HepG2 (cell line): ENCODE data around the gene GMPPA. TPM values are rescaled to one million over a fixed set of nuclear protein-coding genes. Genes with fewer than 3 reads are reported as not detected.

Experiments
- ATAC-seq: fragments of 200-7000 bp; cut with Tn5 transposase; 3 replicates; pipeline ENCODE4 v1.9.1; 2020; ENCODE audit warnings: mild to moderate bottlenecking, moderate library complexity
- BruUV-seq: library from RNA; stranded (reverse); fragments of 400-500 nt; replicated peaks from 2 replicates; lab custom pipeline; 2021; lab: Mats Ljungman, UMichigan
- CTCF ChIA-PET: fragments of 300-600 bp; formaldehyde crosslinking; extraction: SDS; loops from one replicate; lab custom pipeline; 2021; ENCODE audit warnings: low total read pairs, inconsistent platforms, low intra/inter-chr PET ratio; lab: Yijun Ruan, JAX
- POLR2A ChIA-PET: fragments of 350-600 bp; sonication (Branson Sonifier 250); formaldehyde crosslinking; loops from one replicate; lab custom pipeline; 2020; ENCODE audit warnings: antibody characterized with exemption, inconsistent platforms; lab: Yijun Ruan, JAX
- DNase-seq: peaks from one replicate; pipeline ENCODE4 v3.0.0-alpha.2; 2015; ENCODE audit warnings: low spot score
- FAIRE-seq: peaks from 3 replicates; lab custom pipeline; 2011; peaks lifted over from hg19 to GRCh38; lab: Jason Lieb, UNC
- H2AFZ ChIP-seq: one replicate; pipeline ENCODE4 v1.6.1; 2011; ENCODE audit warnings: low read length, inconsistent platforms
- H3K27ac ChIP-seq: fragments of 300-600 bp; 3 replicates; pipeline ENCODE4 v1.8.0; 2011; ENCODE audit warnings: mixed run types, mild to moderate bottlenecking, mixed read lengths, low read length, inconsistent platforms; ENCODE audit not compliant: insufficient read depth; ENCODE audit errors: extremely low read length
- H3K27me3 ChIP-seq, 2 experiments: fragments of 200-600 bp in 1 of 2; 2 replicates in 1 of 2; 3 replicates in 1 of 2; pipeline versions ENCODE4 v1.6.0 to v1.8.0; 2011; ENCODE audit warnings: low read length in 2 of 2, mild to moderate bottlenecking in 2 of 2, moderate library complexity in 2 of 2, inconsistent platforms in 1 of 2; ENCODE audit not compliant: insufficient read depth in 2 of 2, control insufficient read depth in 1 of 2
- H3K36me3 ChIP-seq, 2 experiments: fragments of 200-600 bp in 1 of 2; replicated peaks in 1 of 2; 2 replicates in 1 of 2; 3 replicates in 1 of 2; pipeline versions ENCODE4 v1.5.1 to v1.8.0; 2011; ENCODE audit warnings: low read length in 2 of 2, inconsistent platforms in 1 of 2; ENCODE audit not compliant: insufficient read depth in 2 of 2, control insufficient read depth in 1 of 2
- H3K4me1 ChIP-seq: 2 replicates; pipeline ENCODE4 v1.5.1; 2012; ENCODE audit warnings: low read length, inconsistent platforms; ENCODE audit not compliant: insufficient read depth
- H3K4me2 ChIP-seq: 2 replicates; pipeline ENCODE4 v1.6.0; 2011; ENCODE audit warnings: low read depth, low read length, inconsistent platforms
- H3K4me3 ChIP-seq, 3 experiments: fragments of 200-600 bp in 1 of 3; sonication (generic), shearing (Covaris generic) in 1 of 3; replicated peaks in 1 of 3; 2 replicates each; pipeline ENCODE4 v1.5.1; 2011 to 2016; ENCODE audit warnings: low read length in 3 of 3, inconsistent platforms in 2 of 3, low read depth in 2 of 3, mild to moderate bottlenecking in 2 of 3, control low read depth in 1 of 3, mixed read lengths in 1 of 3; ENCODE audit not compliant: insufficient read depth in 1 of 3
- H3K79me2 ChIP-seq: one replicate; pipeline ENCODE4 v1.6.1; 2011; ENCODE audit warnings: low read length, inconsistent platforms; ENCODE audit not compliant: insufficient read depth
- H3K9ac ChIP-seq: 2 replicates; pipeline ENCODE4 v1.6.0; 2011; ENCODE audit warnings: mild to moderate bottlenecking, low read depth, low read length, inconsistent platforms; ENCODE audit not compliant: insufficient read depth
- H3K9me3 ChIP-seq: 2 replicates; pipeline ENCODE4 v1.5.1; 2012; ENCODE audit warnings: mild to moderate bottlenecking, low read length
- H4K20me1 ChIP-seq: 2 replicates; pipeline ENCODE4 v1.6.0; 2011; ENCODE audit warnings: inconsistent platforms, mild to moderate bottlenecking, low read length, moderate library complexity; ENCODE audit not compliant: insufficient read depth
- AGO1 ChIP-seq: fragments of 200-400 bp; formaldehyde crosslinking; IDR thresholded peaks from 2 replicates; pipeline ENCODE4 v1.6.1; 2017; ENCODE audit warnings: mild to moderate bottlenecking, low read depth, low read length, moderate library complexity; ENCODE audit not compliant: poor library complexity, severe bottlenecking
- ARID2 ChIP-seq: sonication (generic); formaldehyde crosslinking; IDR thresholded peaks from 2 replicates; pipeline ENCODE4 v1.8.1; 2022; ENCODE audit warnings: mild to moderate bottlenecking, missing genetic modification reagents, borderline replicate concordance
- FOXO4 ChIP-seq: sonication (generic); formaldehyde crosslinking; conservative IDR thresholded peaks from 2 replicates; pipeline ENCODE4 v1.8.1; 2023; ENCODE audit warnings: missing genetic modification reagents
- GATAD1 ChIP-seq: IDR thresholded peaks from 2 replicates; pipeline ENCODE4 v1.6.1; 2016; ENCODE audit warnings: missing genetic modification reagents, missing compliant biosample characterization
- KDM5A ChIP-seq: fragments of 200-600 bp; sonication (generic); IDR thresholded peaks from 2 replicates; pipeline ENCODE4 v1.7.0; 2018; ENCODE audit warnings: antibody characterized with exemption, mild to moderate bottlenecking, low read length, borderline replicate concordance
- KLF12 ChIP-seq: sonication (generic); formaldehyde crosslinking; IDR thresholded peaks from 2 replicates; pipeline ENCODE4 v1.4.0; 2020; ENCODE audit warnings: missing genetic modification reagents, borderline replicate concordance
- LRRFIP1 ChIP-seq: sonication (generic); formaldehyde crosslinking; conservative IDR thresholded peaks from 2 replicates; pipeline ENCODE4 v1.4.0; 2020; ENCODE audit warnings: missing genetic modification reagents
- PREB ChIP-seq: sonication (generic); formaldehyde crosslinking; IDR thresholded peaks from 2 replicates; pipeline ENCODE4 v1.4.0; 2020; ENCODE audit warnings: missing genetic modification reagents
- ZBTB8A ChIP-seq: sonication (generic); formaldehyde crosslinking; IDR thresholded peaks from 2 replicates; pipeline ENCODE4 v1.4.0; 2020; ENCODE audit warnings: mild to moderate bottlenecking, low read depth, missing genetic modification reagents, borderline replicate concordance
- ZNF12 ChIP-seq: sonication (generic); formaldehyde crosslinking; IDR thresholded peaks from 2 replicates; pipeline ENCODE4 v1.5.0; 2020; ENCODE audit warnings: missing genetic modification reagents
- ZNF292 ChIP-seq: sonication (generic); formaldehyde crosslinking; IDR thresholded peaks from 2 replicates; pipeline ENCODE4 v1.8.1; 2022; ENCODE audit warnings: mild to moderate bottlenecking, low read depth, missing genetic modification reagents, borderline replicate concordance
- ZNF746 ChIP-seq: sonication (generic); formaldehyde crosslinking; IDR thresholded peaks from 2 replicates; pipeline ENCODE4 v1.8.0; 2022; ENCODE audit warnings: mild to moderate bottlenecking, missing genetic modification reagents
- in situ Hi-C: cut with HindIII; loops from 2 replicates; pipeline ENCODE4 v1.10.0; 2017; ENCODE audit warnings: low pct_unique_long_range_greater_than_20kb; ENCODE audit not compliant: extremely low pct_ligation_motif_present
- intact Hi-C: fragments of 100-400 bp; cut with micrococcal nuclease; formaldehyde crosslinking; loops from one replicate; pipeline ENCODE4 v1.10.0; 2022; ENCODE audit not compliant: unreplicated experiment
- polyA plus RNA-seq, 8 experiments: library from polyadenylated mRNA; depleted of rRNA in 3 of 8; stranded (reverse) in 7 of 8; unstranded in 1 of 8; fragments of >200 nt; fragmentation: Illumina TruSeq in 4 of 8; extraction: Trizol in 4 of 8; gene quantifications; 2 replicates each; pipeline versions ENCODE4 v1.2.1 to v1.2.3, GENCODE V29; 2011 to 2016; ENCODE audit warnings: low read depth in 4 of 8, missing spikeins in 1 of 8, mixed read lengths in 1 of 8; ENCODE audit not compliant: insufficient read depth in 1 of 8
- total RNA-seq, 5 experiments: library from RNA; depleted of rRNA; stranded (reverse); fragments of >200 nt; fragmentation: Illumina TruSeq; extraction: Trizol; gene quantifications; 2 replicates each; pipeline ENCODE4 v1.2.3, GENCODE V29; 2016; ENCODE audit warnings: low read depth in 1 of 5

GMPPA gene
- total and polyA plus RNA-seq, 2 of the 13 experiments (the other 11 are each of a cell fraction or from before 2014, with no cell fraction given), result 81.1 to 106 TPM

GRCh38 chr2:219502618-219503017, 3.9 kb downstream of the GMPPA start:
- Histone ChIP-seq H3K9ac (no peak overlapping the region), H3K27ac (no peak overlapping the region), H3K27me3 (peaks cover 0 to under 1% of the 10 kb centered on the region in 2 experiments; a peak in 2 of 5 replicates), H3K4me3 (no peak overlapping the region), H3K36me3 (peaks cover 15 to 29% of the 10 kb centered on the region in 2 experiments), H4K20me1 (no peaks in the 10 kb centered on the region), H3K9me3 (no peaks in the 10 kb centered on the region), H3K79me2 (peaks cover 12% of the 10 kb centered on the region), H2AFZ (no peak overlapping the region), H3K4me2 (no peak overlapping the region), H3K4me1 (peaks cover 30% of the 10 kb centered on the region)
- no peak for DNase-seq
- ChIA-PET CTCF (no interaction called here), POLR2A (no interaction called here)
- no TSS peak for BruUV-seq
- intact Hi-C loops (no loop called here), in situ Hi-C loops (no loop called here)
- FAIRE-seq, result no peak
- TF ChIP-seq KDM5A, result no peak
- no peak for TF ChIP-seq ARID2
- TF ChIP-seq ZBTB8A (CRISPR knock-in tag), result no peak
- no peak for TF ChIP-seq LRRFIP1 (CRISPR knock-in tag)
- TF ChIP-seq PREB, result no peak
- no peak for TF ChIP-seq ZNF746 (CRISPR knock-in tag)
- no peak for TF ChIP-seq ZNF12
- TF ChIP-seq KLF12, result no peak
- TF ChIP-seq ZNF292 (CRISPR knock-in tag), result no peak
- TF ChIP-seq FOXO4, result no peak
- TF ChIP-seq AGO1, result no peak
- TF ChIP-seq GATAD1 (CRISPR knock-in tag), result no peak
- TF ChIP-seq, all 625 proteins: peak for 0
- ATAC-seq, result no peak
